GM12872 (cell line): ENCODE measurements around the gene PCDH9.

Experiments
- CTCF ChIP-seq: IDR thresholded peaks from 3 replicates; pipeline ENCODE4 v1.5.1; 2011; ENCODE audit warnings: low read depth, mild to moderate bottlenecking, low read length, moderate library complexity; ENCODE audit not compliant: insufficient read depth

Gene PCDH9

DNA sequence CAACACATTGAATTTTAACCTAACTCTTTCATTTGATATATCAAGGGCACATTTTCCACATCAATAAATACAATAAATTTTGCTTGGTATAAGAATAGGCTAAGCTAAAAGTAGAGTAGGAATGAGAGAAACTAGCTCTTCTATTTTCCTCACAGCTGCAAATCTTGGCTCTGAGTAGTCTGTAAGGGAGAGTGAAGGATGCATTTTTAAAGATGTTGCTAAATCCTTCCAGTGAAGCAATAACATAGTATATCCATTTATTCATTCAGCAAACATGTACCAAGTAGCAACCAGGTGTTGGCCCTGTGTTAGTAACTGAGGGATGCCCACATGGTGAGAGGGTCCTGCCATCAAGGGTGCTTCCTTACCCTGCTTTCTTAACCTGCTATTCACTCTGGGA is 799.9 kb downstream of the PCDH9 start:
- TF ChIP-seq CTCF = no peak

DNA sequence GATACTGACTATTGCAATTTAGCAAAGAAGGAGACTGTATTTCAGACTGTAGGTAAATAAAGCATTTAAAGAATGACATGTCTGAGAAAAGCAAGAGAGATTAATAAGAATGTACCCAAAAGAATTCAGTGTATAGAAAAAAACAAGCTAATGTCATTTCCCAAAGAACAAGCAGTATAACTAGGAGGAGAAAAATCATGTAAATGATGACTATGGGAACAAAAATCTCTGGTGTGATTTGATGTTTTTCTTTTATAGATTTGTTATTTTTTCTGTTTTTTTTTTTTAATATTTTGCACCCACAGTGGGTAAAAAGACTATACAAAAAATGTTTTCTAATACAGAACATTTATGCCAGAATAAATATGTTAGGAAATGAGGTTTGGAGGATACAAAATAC is 801.0 kb downstream of the PCDH9 start:
- TF ChIP-seq CTCF = no peak

DNA sequence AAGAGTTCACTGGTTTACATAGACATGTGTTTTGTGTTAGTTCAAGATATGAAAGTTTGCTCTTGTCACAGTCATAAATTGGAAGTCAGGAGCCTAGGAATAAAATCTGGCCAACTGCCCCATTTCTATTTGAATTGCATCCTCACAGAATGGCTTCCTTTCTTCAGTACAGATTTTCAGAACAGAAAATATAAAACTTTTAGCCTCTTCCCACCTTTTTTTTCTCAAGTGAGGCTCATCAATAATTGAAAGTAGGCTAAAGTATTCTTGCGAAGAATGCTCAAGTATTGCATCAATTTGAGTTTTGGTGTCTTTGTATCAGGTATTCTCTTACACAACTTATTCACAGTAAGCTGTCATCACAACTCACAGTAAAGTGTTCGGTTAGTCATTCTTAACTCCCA is 802.7 kb downstream of the PCDH9 start:
- no peak for TF ChIP-seq CTCF

GRCh38 chr13:66425741-66426140 is 804.4 kb downstream of the PCDH9 start:
- no peak for TF ChIP-seq CTCF

- no peak for TF ChIP-seq CTCF
These were observed 805.7 kb downstream of the PCDH9 start for GRCh38 chr13:66424422-66424821.

GRCh38 chr13:66415444-66415843 is 814.7 kb downstream of the PCDH9 start:
- no peak for TF ChIP-seq CTCF

- no peak for TF ChIP-seq CTCF
These were observed 815.9 kb downstream of the PCDH9 start for GRCh38 chr13:66414066-66414800.
